Measurements from ENCODE around the gene PTPRO.

Gene PTPRO

GRCh38 chr12:15355766-15356165 is 33.5 kb downstream of the PTPRO start:
- DNase-seq (ENCODE audit: insufficient read length): no peak
- TF ChIP-seq POLR2AphosphoS5 (IDR thresholded peaks at IDR 0.05; ENCODE audit: low read depth, low read length) (no peak), TAF1 (IDR thresholded peaks at IDR 0.05; ENCODE audit: borderline replicate concordance, low read depth, low read length) (no peak), POLR2A (IDR thresholded peaks at IDR 0.05; ENCODE audit: low read depth, low read length) (no peak)
- no peak for FAIRE-seq

DNA sequence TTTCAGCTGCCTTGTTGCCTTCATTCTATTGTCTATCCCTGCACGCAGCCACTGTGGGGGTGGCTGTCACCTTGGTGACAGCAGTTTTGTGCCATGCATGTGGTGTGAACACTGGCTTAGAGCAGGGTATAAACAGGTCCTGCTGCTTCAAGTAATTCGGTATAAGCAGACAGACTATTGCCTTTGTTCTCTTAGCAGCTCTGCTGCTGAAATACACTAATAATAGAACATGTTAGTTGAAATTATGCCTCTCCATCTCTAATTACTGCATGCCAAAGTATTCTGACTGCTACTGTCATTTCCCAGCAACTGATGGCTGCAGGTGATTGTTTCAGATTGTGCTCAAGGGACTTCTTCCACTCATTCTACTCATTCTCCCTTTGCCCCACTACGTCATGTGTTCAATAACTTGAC is 34.6 kb downstream of the PTPRO start:
- no peak for FAIRE-seq
- TF ChIP-seq POLR2AphosphoS5 (IDR thresholded peaks at IDR 0.05; ENCODE audit: low read depth, low read length): no peak
- no peak for TF ChIP-seq TAF1 (IDR thresholded peaks at IDR 0.05; ENCODE audit: borderline replicate concordance, low read depth, low read length)
- TF ChIP-seq POLR2A (IDR thresholded peaks at IDR 0.05; ENCODE audit: low read depth, low read length): no peak
- no peak for DNase-seq (ENCODE audit: insufficient read length)

DNA sequence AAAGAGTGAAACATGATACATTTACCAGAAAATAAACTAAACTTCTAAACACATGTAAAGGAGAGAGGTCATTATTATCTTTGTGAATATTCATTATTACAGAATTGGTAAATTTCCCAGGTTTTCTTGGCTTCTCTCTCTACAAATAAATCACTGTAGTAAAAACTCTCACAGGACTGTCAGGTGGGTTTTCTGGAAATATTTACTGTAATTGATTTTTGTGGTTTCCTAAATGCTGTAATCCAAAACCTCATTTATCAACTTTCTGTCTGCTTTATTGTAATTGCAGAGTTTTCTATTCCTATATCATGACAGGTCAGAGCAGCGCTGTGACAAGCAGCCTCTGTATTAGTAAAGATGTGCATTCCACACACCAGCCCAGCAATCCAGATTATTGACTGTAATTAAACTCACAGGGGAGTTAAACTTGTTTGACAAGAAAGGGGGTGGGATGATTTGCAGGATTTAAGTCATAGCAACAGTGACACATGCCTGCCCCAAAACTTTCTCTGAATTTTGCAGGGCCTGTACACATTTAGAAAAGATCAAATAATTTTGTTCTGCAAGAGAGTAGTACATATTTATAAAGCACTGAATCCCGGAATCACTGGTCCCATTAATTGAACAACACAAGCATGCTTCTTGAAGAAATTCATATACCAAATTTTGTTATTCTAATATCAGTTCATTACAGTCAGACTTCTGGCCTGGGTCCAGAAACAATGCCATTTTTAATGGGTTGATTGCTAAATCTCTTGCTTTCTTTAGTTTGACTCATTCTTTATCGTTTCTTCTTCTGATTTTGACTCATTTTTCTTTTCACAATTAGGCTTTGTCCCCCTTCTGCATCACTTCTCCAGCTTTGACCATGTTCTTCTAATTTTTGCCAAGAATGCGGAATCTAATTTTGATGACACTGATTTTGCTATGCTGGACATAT is 42.2 kb downstream of the PTPRO start:
- no peak for FAIRE-seq

GRCh38 chr12:15368812-15369211 is 46.5 kb downstream of the PTPRO start:
- no peak for DNase-seq (ENCODE audit: insufficient read length)
- no peak for FAIRE-seq
- no peak for TF ChIP-seq TAF1 (IDR thresholded peaks at IDR 0.05; ENCODE audit: borderline replicate concordance, low read depth, low read length)
- no peak for TF ChIP-seq POLR2AphosphoS5 (IDR thresholded peaks at IDR 0.05; ENCODE audit: low read depth, low read length)
- no peak for TF ChIP-seq POLR2A (IDR thresholded peaks at IDR 0.05; ENCODE audit: low read depth, low read length)

More for the DNA sequence above, 42.2 kb downstream of the PTPRO start:
- no peak for DNase-seq (ENCODE audit: insufficient read length)
- no peak for TF ChIP-seq POLR2A (IDR thresholded peaks at IDR 0.05; ENCODE audit: low read depth, low read length)
- TF ChIP-seq POLR2AphosphoS5 (IDR thresholded peaks at IDR 0.05; ENCODE audit: low read depth, low read length): no peak
- no peak for TF ChIP-seq TAF1 (IDR thresholded peaks at IDR 0.05; ENCODE audit: borderline replicate concordance, low read depth, low read length)

GRCh38 chr12:15372352-15372751 is 50.0 kb downstream of the PTPRO start:
- no peak for TF ChIP-seq POLR2AphosphoS5 (IDR thresholded peaks at IDR 0.05; ENCODE audit: low read depth, low read length)
- TF ChIP-seq TAF1 (IDR thresholded peaks at IDR 0.05; ENCODE audit: borderline replicate concordance, low read depth, low read length): no peak
- TF ChIP-seq POLR2A (IDR thresholded peaks at IDR 0.05; ENCODE audit: low read depth, low read length): no peak
- FAIRE-seq: no peak
- DNase-seq (ENCODE audit: insufficient read length): no peak

GRCh38 chr12:15387772-15388171 is 65.5 kb downstream of the PTPRO start:
- FAIRE-seq: no peak
- TF ChIP-seq POLR2A (IDR thresholded peaks at IDR 0.05; ENCODE audit: low read depth, low read length): no peak
- no peak for TF ChIP-seq POLR2AphosphoS5 (IDR thresholded peaks at IDR 0.05; ENCODE audit: low read depth, low read length)
- no peak for TF ChIP-seq TAF1 (IDR thresholded peaks at IDR 0.05; ENCODE audit: borderline replicate concordance, low read depth, low read length)
- DNase-seq (ENCODE audit: insufficient read length): no peak

DNA sequence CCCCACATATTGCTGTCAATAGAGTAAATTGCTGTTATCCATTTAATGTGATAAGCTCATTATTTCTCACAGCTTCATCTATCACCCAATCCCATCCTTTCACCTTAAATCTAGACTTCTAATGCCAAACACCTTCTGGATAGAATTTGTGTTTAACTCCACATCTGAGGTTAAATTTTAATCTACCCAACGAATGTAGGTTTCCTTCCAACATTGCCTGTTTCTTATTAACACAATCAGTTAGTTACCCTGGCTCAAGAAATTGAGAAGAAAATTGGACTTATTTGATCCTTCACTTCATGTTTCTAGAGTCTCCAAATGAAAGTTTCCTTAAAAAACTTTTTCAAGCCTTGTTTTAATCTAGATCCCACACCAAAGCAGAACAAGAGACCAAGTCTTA is 67.3 kb downstream of the PTPRO start:
- no peak for FAIRE-seq

GRCh38 chr12:15393037-15393436 is 70.7 kb downstream of the PTPRO start:
- FAIRE-seq: no peak
- DNase-seq (ENCODE audit: insufficient read length): no peak
- TF ChIP-seq POLR2A (IDR thresholded peaks at IDR 0.05; ENCODE audit: low read depth, low read length) (no peak), TAF1 (IDR thresholded peaks at IDR 0.05; ENCODE audit: borderline replicate concordance, low read depth, low read length) (no peak), POLR2AphosphoS5 (IDR thresholded peaks at IDR 0.05; ENCODE audit: low read depth, low read length) (no peak)

More for the DNA sequence above, 67.3 kb downstream of the PTPRO start:
- DNase-seq (ENCODE audit: insufficient read length): no peak
- TF ChIP-seq POLR2A (IDR thresholded peaks at IDR 0.05; ENCODE audit: low read depth, low read length): no peak
- no peak for TF ChIP-seq TAF1 (IDR thresholded peaks at IDR 0.05; ENCODE audit: borderline replicate concordance, low read depth, low read length)
- TF ChIP-seq POLR2AphosphoS5 (IDR thresholded peaks at IDR 0.05; ENCODE audit: low read depth, low read length): no peak

GRCh38 chr12:15393995-15394394 is 71.7 kb downstream of the PTPRO start:
- FAIRE-seq (no peak), DNase-seq (ENCODE audit: insufficient read length) (no peak)
- no peak for TF ChIP-seq TAF1 (IDR thresholded peaks at IDR 0.05; ENCODE audit: borderline replicate concordance, low read depth, low read length)
- TF ChIP-seq POLR2AphosphoS5 (IDR thresholded peaks at IDR 0.05; ENCODE audit: low read depth, low read length): no peak
- no peak for TF ChIP-seq POLR2A (IDR thresholded peaks at IDR 0.05; ENCODE audit: low read depth, low read length)

DNA sequence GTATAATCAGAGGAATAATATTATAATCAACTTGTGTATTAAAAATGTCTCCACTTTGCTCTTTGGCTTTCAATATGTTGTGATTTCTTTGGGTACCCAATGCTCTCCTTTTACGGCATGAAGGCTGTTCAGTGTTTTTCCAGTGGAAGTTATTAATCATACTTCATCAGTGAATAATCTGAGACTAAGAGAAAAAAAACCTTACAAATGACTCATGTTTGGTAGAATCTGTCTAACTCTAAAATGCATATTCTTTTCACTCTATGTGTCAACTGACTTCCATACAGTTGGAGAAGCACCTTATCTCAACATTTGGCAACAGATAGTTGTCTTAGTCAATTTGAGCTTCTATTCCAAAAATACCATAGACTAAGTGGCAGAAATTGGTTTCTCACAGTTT is 82.2 kb downstream of the PTPRO start:
- FAIRE-seq (no peak), DNase-seq (ENCODE audit: insufficient read length) (no peak)
- TF ChIP-seq POLR2AphosphoS5 (IDR thresholded peaks at IDR 0.05; ENCODE audit: low read depth, low read length) (no peak), TAF1 (IDR thresholded peaks at IDR 0.05; ENCODE audit: borderline replicate concordance, low read depth, low read length) (no peak), POLR2A (IDR thresholded peaks at IDR 0.05; ENCODE audit: low read depth, low read length) (no peak)

DNA sequence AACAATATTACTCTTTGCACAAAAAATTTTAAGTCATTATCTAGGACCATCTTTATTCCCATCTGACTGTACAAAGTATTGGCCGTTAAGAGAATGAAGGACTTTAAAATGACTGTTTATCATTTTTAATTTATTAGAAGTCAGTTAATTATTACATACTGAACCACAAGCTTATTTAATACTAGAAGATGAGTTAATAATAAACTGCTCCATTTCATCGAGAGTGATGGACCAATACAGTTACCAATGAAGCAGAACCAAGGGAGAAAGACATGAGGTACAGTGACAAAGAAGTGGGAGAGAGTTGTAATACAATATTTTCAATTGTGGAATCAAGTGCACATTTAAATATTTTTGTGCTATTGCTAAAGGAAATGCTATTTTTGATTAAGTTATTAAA is 83.3 kb downstream of the PTPRO start:
- FAIRE-seq: no peak
- no peak for DNase-seq (ENCODE audit: insufficient read length)
- no peak for TF ChIP-seq POLR2AphosphoS5 (IDR thresholded peaks at IDR 0.05; ENCODE audit: low read depth, low read length)
- no peak for TF ChIP-seq TAF1 (IDR thresholded peaks at IDR 0.05; ENCODE audit: borderline replicate concordance, low read depth, low read length)
- no peak for TF ChIP-seq POLR2A (IDR thresholded peaks at IDR 0.05; ENCODE audit: low read depth, low read length)

GRCh38 chr12:15407025-15407424 is 84.7 kb downstream of the PTPRO start:
- no peak for TF ChIP-seq TAF1 (IDR thresholded peaks at IDR 0.05; ENCODE audit: borderline replicate concordance, low read depth, low read length)
- TF ChIP-seq POLR2A (IDR thresholded peaks at IDR 0.05; ENCODE audit: low read depth, low read length): no peak
- TF ChIP-seq POLR2AphosphoS5 (IDR thresholded peaks at IDR 0.05; ENCODE audit: low read depth, low read length): no peak
- FAIRE-seq (no peak), DNase-seq (ENCODE audit: insufficient read length) (no peak)
